HG03066 (cell line): Measurements from ENCODE around the gene NFATC1.

Experiments used
- ATAC-seq: cut with Tn5 transposase; IDR thresholded peaks from one replicate; pipeline ENCODE4 v1.9.1; 2021; ENCODE audit warnings: low read depth; ENCODE audit not compliant: unreplicated experiment

NFATC1 gene

DNA sequence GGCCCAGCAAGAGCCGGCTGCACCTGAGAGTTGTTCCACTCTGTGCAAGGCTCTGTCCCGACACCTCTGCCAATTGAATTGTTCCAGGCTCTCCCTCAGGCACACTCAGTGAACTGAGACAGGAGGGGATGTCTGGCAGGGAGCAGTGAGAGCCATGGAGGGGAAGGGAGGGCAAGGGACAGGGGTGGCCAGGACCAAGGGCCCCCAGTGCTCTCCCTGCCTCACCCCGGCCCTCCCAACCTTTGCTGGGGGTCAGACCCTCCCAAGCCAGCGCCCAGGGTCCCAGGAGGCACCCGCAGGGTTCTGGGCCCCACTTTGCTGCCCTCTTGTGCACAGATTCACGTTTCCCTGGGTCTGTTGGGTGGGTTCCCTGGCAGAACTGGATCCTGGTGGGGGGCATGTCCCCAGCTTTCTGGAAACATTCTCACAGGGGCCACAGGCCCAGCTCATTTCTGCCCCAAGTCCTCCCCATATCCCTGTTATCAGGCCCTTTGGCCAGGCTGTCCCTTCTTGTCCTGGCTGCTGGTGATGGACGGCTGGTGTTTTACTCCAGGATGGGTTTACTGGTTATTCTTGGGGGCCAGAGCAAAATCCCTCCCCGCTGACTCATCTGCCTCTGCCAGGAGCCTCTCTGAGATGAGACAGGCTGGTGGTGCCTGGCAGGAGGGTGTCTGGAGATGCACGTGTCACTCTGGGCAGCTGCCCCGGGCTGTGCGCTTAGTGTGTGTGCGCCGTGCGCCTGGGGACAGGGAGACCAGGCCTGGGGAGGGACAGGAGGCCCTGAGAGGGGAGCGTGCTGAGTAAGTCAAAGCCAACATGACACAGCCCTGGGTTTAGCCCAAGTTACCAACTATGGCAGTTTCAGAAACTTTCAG lies 147.4 kb downstream of the NFATC1 start:
- no peak for ATAC-seq

DNA sequence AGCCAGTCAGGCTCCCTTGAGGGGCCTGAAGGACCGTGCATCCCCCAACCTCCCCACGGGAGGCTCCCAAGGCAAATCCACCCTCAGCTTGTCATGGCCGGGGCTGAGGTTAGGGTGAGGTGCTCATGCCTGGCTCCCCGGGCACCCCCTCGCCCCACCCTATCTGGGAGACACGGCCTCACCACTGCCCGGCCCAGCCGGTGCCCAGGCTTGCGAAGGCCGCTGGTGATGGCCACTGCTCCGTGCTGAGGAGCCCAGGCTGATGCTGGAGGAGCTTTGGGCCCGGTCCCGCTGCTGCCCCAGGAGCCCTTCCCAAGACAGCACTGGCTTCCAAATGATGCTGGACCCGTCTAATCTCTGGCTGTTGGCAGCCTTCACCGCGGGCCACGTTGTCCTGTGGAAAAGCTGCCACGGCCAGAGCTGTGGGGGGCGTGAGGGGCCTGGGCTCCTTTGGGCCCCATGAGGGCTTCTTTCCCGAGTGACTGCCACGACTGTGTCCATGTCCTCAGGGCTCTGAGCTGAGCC lies 148.2 kb downstream of the NFATC1 start:
- no peak for ATAC-seq

DNA sequence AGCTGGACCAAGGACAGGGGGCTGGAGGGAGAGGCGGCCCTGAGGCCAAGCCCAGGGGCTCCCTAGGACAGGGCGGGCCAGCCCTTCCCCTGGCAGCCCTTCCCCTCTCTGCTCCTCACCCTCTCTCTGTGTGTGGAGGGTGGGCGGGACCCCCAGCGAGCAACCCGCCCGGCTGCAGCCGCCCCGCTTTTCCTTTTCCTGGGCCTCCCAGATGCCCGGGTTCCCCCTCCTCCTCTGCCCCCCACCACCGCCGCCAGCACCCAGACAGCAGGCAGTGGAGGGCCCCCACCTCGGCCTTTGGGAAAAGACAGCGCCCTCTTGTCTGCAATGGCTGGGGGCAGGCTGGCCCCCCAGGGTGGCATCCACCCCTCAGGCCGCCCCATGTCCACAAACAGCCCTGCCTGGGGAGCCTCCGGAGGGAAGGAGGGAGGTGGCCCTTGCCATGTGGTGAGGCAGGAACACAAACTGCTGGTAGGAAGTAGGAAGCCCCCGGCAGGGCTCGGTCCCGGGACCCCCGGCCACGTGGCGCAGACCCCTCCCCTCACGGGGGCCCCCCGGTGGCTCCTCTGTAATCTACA lies 148.7 kb downstream of the NFATC1 start:
- ATAC-seq: no peak

DNA sequence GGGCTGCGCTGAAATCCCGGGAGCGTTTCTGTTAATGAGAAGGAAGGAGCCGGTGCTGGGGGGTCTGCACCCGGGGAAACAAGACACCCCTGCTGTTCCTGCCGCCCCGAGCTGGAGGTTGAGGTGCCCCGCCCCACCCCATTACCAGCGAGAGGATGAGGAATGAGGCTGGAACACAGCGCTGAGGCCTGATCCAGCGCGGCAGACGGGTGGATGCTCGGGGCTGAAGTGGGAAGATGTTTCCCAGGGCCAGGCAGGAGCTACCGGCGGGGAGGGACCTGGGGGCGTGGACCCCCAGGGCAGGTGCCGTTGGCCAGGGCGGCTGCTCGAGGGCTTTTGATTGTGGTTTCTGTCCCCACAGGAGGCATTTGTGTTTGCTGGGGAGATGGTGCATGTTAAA lies 149.5 kb downstream of the NFATC1 start:
- ATAC-seq: no peak

DNA sequence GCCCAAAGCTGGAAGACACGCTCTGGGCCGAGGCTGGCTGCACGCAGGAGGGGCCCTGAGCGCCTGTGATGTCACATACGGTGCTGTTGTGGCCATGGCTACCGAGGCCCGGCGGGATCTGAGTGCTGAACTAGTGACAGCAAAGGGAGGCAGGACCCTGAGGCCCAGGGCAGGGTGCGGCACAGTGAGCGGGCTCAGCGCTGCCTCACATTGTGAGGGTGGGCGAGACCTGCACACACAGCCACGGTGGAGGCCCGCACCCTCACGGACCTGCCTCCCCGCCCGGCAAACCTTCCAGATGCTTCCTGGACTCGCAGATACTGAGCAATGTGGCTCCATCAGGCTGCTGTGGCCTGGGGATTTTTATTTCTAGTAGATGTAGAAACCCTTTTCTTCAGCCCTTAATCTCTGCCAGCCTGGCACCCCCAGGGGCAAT lies 150.0 kb downstream of the NFATC1 start:
- ATAC-seq: no peak

DNA sequence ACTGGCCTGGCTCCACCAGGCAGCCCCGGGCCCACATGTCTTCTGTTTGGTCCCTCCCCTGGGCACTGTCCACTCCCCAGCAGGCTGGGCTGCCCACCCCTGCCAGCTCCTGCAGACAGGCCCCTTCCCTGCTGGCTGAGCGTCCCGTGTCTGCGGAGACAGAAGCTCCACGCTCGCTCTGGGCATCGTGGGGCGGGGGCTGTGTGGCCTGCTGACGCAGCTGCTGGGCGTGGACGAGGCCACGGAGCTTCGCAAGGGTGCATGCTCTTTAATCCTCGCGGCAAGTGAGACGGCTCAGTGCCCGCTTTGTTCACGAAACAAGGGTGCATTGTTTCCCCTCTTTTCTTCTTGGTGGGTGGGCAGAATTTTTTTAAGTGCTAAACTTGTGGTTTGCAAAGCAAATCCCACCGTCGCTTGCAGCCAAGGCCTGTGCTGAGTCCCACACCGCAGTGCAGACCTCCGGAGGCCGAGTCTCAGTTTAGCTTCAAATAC lies 151.1 kb downstream of the NFATC1 start:
- no peak for ATAC-seq

DNA sequence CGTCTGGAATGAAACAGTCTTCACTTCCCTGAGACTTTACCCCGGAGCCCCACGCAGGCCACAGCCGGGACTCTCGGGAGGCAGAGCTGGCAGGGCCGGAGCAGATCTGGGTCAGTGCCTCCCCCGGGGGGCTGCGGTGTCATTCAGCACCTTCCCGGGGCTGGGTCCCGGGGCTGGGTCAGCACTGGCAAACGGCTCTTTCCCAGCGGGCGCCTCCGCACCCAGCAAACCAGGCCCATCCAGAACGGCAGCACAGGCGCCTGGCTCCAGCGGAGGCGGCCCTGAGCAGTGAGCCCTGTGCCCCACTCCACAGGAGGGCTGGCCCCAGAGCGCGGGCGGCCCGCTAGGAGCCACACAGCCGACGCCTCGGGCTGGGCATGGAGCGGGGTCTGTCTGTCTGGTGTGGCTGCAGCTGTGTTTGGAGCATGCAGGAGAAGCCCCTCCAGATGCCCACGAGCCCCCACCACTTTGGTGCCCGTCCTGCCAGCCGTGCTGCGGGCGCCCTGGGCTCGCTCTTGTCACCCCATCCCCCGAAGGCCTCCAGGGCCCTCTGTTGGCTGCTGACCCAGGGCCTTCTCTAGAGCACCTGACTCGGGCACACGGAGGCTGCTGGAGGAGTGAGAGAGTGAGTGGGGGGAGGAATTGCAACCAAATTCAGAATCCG lies 151.8 kb downstream of the NFATC1 start:
- ATAC-seq: no peak

DNA sequence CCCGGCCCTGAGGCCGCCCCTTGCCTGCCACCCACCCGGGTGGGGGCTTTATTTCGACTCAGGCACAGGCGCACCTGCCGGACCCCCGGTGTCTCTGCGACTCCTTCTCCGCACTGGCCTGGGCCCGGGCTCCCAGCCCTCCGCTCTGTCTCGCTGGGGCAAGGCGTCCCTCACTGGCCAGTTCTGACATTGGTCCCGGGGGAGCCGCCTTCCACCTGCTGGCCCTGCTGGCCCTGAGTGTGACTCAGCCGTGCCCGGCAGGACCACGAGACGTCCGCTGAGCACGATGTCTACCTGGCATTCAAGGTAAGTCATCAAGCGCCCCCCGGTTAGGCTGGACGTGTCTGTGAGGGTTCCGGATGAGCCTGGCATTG lies 152.3 kb downstream of the NFATC1 start:
- no peak for ATAC-seq

DNA sequence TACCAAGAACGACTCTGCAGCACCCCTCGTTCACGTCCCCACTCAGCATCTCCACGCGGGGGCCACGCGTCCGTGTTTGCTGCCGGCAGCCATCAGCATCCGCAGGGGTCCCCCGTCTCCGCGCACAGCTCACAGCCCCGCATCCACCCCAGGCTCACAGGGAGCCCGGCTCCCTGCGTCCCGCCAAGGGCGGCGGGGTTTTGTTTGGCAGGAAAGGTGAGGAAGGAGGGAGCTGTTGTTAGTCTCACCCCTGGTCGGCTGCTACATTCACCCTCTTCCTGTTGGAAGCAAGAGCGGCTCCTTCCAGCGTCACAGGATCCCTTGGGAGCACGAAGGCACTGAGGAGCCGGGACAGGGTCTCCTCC lies 152.9 kb downstream of the NFATC1 start:
- no peak for ATAC-seq

DNA sequence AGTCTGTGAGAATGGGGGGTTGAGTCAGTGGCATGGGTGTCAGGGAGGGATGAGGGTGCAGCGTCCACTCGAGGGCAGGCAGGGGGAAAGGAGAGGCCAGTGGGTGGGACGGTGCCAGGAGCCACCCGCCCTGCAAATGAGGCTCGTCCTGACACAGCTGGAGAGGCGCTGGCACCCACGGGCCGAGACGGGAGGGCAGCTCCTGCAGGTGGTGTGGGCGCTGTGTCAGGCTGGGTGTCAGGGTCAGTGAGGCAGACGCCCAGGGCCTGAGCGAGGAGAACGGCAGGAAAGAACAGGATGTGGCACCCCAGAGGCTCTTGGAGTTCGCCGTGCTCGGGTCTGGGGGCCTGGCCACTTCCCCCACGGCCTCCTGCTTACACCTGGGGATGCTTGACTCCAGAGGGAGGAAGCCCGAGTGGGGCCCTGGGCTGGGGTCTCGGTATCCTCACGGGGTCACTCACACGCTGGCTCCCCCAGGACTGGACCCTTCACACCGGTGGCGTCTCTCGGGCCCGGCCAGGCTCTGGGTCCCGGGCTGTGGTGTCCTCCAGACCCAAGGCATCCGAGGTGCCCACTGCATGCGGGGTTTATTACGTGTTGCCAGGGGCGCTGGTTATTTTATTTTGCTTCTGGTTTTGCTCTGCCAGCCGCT lies 153.4 kb downstream of the NFATC1 start:
- ATAC-seq: no peak

DNA sequence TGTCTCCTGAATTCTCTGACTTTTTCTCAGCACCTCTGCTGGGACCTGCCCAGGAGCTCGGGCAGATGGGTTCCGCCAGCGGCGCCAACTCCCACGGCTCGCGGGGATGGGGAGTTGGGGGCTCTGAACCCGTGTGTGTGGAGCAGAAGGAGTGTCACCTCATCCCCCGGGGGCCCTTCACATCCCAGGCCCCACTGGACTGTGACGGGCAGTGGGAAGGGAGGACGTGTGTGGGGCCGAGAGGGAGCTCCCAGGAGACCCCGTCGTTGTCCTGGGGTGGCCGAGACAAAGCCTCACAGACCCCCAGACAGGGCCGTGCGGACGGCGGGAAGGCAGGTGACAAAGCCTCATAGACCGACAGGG lies 153.9 kb downstream of the NFATC1 start:
- no peak for ATAC-seq

DNA sequence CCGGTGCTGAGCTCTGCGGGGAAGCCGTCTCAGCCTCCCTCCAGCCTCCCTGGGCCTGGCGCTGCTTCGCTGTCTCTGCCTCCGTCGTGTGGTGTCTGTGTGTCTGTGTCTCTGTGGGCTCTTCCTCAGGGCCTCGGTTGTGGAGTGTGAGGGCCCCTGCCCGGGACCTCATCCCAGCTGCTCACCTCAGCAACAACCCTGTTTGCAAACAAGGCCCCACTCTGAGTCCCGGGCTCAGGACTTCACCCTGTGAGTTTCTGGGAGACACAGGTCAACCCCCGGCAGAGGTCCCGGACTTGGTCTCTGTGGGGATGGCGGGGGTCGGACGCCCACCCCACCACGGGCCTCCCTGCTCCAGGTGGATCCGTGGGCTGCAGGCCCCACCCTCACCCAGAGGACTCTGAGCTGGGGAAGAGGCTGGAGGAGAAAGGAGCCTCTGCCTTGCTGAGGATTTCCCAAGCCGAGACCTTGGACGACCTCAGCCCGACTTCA lies 156.5 kb downstream of the NFATC1 start:
- ATAC-seq: no peak

DNA sequence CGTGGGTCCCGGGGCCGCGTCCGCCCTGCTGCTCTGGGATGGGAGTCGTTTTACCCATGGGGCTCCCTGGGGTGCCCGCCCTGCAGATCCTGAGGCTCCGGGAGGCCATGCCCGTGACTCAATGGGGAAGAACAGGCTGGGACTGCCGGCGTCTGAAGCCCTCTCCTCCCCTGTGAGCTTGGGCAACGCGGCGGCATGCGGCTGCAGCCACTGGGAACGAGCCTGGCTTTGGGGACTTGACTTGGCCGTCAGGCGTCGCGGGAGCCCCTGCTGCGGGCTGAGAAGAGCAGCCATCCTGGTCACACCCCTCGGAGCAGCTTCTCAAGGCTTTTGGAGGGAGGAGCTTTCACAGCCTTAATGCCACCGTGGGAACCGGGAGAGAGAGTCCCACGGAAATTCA lies 157.0 kb downstream of the NFATC1 start:
- no peak for ATAC-seq

DNA sequence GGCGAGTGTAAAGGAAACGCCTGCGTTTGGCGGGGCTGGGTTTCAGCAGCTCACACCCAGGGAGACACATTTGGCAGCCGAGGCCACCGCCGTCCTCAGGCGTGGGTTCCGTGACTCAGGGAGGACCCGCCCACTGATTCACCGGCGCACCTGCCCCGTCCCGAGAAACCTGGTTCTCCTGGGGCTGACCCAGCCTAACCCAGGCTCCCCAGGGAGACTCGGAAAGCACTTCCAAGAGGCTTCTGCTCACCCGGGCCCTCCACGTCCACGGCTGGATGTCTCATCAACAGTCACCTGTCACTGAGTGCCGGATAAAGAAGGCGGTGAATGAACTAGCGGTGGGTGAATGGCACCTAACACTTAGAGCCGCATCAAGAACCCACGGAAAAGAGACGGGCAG lies 157.4 kb downstream of the NFATC1 start:
- no peak for ATAC-seq

DNA sequence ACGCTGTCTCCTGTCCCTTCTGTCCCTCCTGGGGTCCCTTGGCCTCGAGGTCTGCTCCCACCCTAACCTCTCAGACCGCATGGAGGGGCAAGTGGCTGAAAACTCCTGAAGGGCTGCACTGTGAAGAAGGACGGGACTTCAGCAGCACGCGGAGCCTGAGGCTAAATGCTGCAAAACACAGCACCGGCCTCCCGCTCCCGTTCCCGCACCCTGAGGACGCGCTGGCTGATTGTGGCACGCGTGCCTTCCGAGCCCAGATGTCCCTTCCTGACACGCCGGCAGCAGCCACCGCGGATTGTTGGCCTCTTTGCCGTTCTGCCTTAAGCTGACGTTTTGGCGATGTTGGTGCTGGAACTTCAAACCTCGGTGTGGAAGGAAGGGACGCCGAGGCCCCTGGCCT lies 158.0 kb downstream of the NFATC1 start:
- no peak for ATAC-seq

DNA sequence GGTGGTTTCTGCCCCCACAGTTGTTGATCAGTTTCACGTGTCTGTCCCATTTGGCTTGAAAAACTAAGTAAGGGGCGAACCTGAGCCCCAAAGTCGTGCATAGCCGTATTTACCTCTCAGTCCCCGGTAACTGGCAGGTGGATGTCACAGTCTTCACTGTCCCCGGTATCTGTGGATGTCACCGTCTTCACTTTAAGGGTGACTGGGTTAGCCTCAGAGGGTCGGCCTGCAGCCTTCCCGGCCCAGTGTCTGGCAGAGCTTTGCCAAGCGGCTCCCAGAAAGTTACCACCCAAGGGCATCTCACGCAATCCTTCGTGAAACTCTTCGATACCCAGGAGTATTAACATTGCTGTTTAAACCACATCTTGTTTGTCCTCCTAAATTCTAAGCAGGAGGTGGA lies 158.6 kb downstream of the NFATC1 start:
- no peak for ATAC-seq

DNA sequence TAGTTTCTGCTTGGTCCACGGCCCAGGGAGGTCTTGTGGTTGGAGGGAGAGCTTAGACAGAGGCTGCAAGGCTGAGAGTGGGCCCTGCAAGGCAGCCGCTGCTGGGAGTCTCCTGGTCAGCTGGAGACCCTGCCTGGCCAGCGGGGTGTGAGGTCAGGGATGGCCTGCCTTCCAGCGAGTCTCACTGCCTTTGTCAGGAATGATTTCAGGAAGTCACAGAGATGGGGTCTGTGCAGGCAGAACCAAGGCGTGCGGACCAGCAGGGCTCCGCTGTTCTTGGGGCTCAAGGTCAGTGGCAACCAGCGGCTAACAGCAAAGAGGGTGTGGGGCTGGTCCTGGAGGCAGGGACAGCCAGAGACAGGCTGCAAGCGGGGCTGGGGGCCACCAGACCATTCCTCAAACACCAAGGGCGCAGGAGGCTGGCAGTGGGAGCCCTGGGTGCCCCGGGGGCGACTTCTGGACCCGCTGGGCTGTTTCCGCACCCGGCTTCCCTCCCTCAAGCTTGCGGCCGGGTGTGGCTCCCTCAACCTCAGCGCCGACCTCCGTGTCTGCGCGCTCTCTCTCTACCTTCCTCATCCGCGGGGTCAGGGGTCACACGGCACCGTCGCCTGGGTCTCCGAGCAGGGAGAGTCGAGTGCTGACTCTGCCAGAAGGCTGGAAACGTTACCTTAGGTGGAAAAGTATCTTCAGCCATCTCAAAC lies 159.4 kb downstream of the NFATC1 start:
- ATAC-seq: no peak

DNA sequence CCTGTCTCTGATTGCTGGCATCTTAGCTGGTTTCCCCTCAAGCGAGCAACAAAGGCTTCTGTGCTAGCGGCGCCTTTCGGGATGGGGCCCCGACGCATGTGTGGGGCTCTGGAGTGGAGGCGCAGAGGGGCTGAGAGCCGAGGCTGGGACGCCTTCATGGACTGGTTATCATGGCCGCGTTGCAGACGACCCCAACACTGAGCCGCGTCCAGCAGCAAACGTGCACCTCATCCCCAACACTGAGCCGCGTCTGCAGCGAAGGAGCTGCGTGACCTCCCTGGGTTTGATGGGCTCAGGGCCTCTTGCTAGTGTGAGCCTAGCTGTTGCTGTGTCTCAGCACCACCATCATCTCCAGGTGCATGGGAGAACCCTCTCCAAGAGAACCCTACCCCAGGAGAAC lies 160.2 kb downstream of the NFATC1 start:
- ATAC-seq: no peak

DNA sequence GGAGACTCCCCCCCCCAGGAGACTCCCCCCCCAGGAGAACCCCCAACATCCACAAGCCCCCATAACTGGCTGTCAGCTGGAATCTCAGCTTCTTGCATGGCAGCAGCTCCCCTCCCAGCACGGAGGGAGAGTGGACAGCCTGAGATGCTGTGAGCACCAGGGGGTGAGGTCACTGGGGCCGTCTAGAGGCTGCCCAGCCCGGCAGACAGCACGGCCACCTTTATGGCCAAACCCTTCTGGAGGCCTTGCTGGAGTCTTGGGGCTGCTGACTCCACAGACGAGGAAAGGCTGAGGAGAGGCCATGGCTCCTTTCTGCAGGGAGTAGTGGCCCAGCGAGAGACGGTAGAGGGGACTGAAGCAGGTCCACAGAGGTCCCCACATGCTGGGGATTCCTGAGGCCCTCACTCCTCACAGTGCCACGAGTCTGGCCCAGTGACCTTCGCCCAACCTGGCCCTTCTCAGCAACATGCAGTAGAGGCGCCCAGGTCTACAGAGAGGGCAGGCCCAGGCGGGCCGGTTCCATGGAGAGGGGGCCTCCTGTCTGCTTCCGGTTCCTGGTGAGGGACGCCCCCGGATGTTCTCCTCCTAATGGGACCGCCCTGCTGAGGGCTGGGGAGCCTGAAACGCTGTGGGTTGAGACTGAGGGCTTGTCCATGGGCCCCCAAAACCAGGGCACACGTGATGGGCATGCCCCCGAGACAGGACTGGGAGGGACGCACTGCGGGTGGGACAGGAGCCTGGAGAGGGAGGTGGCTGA lies 161.3 kb downstream of the NFATC1 start:
- no peak for ATAC-seq
